ENCODE results near the gene KRTAP5-3.

The KRTAP5-3 gene

GRCh38 chr11:1567052-1567720 lies 41.1 kb downstream of the KRTAP5-3 start:
- no peak for DNase-seq (ENCODE audit: insufficient read length, low spot score)
- no peak for TF ChIP-seq CTCF (IDR thresholded peaks at IDR 0.05; ENCODE audit: insufficient read depth, missing control alignments)
- no peak for FAIRE-seq

- FAIRE-seq (no peak), DNase-seq (ENCODE audit: insufficient read length, low spot score) (no peak)
- TF ChIP-seq CTCF (IDR thresholded peaks at IDR 0.05; ENCODE audit: insufficient read depth, missing control alignments): no peak
These were observed 41.7 kb downstream of the KRTAP5-3 start for GRCh38 chr11:1566381-1567051.

- no peak for TF ChIP-seq CTCF (IDR thresholded peaks at IDR 0.05; ENCODE audit: insufficient read depth, missing control alignments)
- DNase-seq (ENCODE audit: insufficient read length, low spot score): no peak
- no peak for FAIRE-seq
These were observed 42.4 kb downstream of the KRTAP5-3 start for GRCh38 chr11:1565904-1566247.

- DNase-seq (ENCODE audit: insufficient read length, low spot score): no peak
- TF ChIP-seq CTCF (IDR thresholded peaks at IDR 0.05; ENCODE audit: insufficient read depth, missing control alignments): no peak
- no peak for FAIRE-seq
These were observed 42.9 kb downstream of the KRTAP5-3 start for GRCh38 chr11:1565173-1565903.

GRCh38 chr11:1564535-1565172 lies 43.6 kb downstream of the KRTAP5-3 start:
- no peak for TF ChIP-seq CTCF (IDR thresholded peaks at IDR 0.05; ENCODE audit: insufficient read depth, missing control alignments)
- no peak for FAIRE-seq
- DNase-seq (ENCODE audit: insufficient read length, low spot score): peak; percentile 90

- DNase-seq (ENCODE audit: insufficient read length, low spot score) (no peak), FAIRE-seq (no peak)
- TF ChIP-seq CTCF (IDR thresholded peaks at IDR 0.05; ENCODE audit: insufficient read depth, missing control alignments): no peak
These were observed 44.3 kb downstream of the KRTAP5-3 start for GRCh38 chr11:1563697-1564534.

Measured in D721Med (cell line).